Measurements from ENCODE around the gene B3GALNT2.

The B3GALNT2 gene

GRCh38 chr1:235417086-235417697, 87.1 kb downstream of the B3GALNT2 start (continued):
- TF ChIP-seq ZBTB8A (tag by site-specific recombination; IDR thresholded peaks at IDR 0.05) (no peak), ZNF776 (tag by site-specific recombination; IDR thresholded peaks at IDR 0.05; ENCODE audit: borderline replicate concordance) (no peak), ZNF843 (tag by site-specific recombination; IDR thresholded peaks at IDR 0.05) (no peak), ZBTB6 (tag by site-specific recombination; IDR thresholded peaks at IDR 0.05) (no peak), ZNF510 (tag by site-specific recombination; IDR thresholded peaks at IDR 0.05; ENCODE audit: insufficient replicate concordance) (no peak), ZNF23 (tag by site-specific recombination; IDR thresholded peaks at IDR 0.05; ENCODE audit: borderline replicate concordance) (no peak), PRDM4 (tag by site-specific recombination; IDR thresholded peaks at IDR 0.05) (no peak), BCL11B (tag by site-specific recombination; IDR thresholded peaks at IDR 0.05; ENCODE audit: low read depth) (no peak), ZNF341 (tag by site-specific recombination; IDR thresholded peaks at IDR 0.05; ENCODE audit: low read depth) (no peak), KLF9 (tag by site-specific recombination; IDR thresholded peaks at IDR 0.05; ENCODE audit: low read depth) (no peak), ZNF37A (tag by site-specific recombination; IDR thresholded peaks at IDR 0.05) (no peak), ZNF174 (tag by site-specific recombination; IDR thresholded peaks at IDR 0.05) (no peak), ZNF555 (tag by site-specific recombination; conservative IDR thresholded peaks at IDR 0.05) (no peak), ZNF221 (tag by site-specific recombination; IDR thresholded peaks at IDR 0.05; ENCODE audit: borderline replicate concordance) (no peak), PRDM1 (tag by site-specific recombination; IDR thresholded peaks at IDR 0.05) (no peak), ZBTB44 (tag by site-specific recombination; IDR thresholded peaks at IDR 0.05) (no peak), SP2 (tag by site-specific recombination; IDR thresholded peaks at IDR 0.05) (no peak), ZNF610 (tag by site-specific recombination; IDR thresholded peaks at IDR 0.05; ENCODE audit: borderline replicate concordance) (no peak), GFI1B (tag by site-specific recombination; IDR thresholded peaks at IDR 0.05) (no peak), KLF10 (tag by site-specific recombination; IDR thresholded peaks at IDR 0.05) (0 out of 2 replicates have a peak, but pooled peaks have one; percentile 27), ZBTB20 (tag by site-specific recombination; IDR thresholded peaks at IDR 0.05) (no peak), ZNF629 (tag by site-specific recombination; IDR thresholded peaks at IDR 0.05) (peak; percentile 84), CTCF (tag by site-specific recombination; IDR thresholded peaks at IDR 0.05) (peak; percentile 82)
- TF ChIP-seq, protein P1, sequence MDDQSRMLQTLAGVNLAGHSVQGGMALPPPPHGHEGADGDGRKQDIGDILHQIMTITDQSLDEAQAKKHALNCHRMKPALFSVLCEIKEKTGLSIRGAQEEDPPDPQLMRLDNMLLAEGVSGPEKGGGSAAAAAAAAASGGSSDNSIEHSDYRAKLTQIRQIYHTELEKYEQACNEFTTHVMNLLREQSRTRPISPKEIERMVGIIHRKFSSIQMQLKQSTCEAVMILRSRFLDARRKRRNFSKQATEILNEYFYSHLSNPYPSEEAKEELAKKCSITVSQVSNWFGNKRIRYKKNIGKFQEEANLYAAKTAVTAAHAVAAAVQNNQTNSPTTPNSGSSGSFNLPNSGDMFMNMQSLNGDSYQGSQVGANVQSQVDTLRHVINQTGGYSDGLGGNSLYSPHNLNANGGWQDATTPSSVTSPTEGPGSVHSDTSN (CRISPR knock-in tag; IDR thresholded peaks at IDR 0.05) = no peak
- TF ChIP-seq, protein P2, sequence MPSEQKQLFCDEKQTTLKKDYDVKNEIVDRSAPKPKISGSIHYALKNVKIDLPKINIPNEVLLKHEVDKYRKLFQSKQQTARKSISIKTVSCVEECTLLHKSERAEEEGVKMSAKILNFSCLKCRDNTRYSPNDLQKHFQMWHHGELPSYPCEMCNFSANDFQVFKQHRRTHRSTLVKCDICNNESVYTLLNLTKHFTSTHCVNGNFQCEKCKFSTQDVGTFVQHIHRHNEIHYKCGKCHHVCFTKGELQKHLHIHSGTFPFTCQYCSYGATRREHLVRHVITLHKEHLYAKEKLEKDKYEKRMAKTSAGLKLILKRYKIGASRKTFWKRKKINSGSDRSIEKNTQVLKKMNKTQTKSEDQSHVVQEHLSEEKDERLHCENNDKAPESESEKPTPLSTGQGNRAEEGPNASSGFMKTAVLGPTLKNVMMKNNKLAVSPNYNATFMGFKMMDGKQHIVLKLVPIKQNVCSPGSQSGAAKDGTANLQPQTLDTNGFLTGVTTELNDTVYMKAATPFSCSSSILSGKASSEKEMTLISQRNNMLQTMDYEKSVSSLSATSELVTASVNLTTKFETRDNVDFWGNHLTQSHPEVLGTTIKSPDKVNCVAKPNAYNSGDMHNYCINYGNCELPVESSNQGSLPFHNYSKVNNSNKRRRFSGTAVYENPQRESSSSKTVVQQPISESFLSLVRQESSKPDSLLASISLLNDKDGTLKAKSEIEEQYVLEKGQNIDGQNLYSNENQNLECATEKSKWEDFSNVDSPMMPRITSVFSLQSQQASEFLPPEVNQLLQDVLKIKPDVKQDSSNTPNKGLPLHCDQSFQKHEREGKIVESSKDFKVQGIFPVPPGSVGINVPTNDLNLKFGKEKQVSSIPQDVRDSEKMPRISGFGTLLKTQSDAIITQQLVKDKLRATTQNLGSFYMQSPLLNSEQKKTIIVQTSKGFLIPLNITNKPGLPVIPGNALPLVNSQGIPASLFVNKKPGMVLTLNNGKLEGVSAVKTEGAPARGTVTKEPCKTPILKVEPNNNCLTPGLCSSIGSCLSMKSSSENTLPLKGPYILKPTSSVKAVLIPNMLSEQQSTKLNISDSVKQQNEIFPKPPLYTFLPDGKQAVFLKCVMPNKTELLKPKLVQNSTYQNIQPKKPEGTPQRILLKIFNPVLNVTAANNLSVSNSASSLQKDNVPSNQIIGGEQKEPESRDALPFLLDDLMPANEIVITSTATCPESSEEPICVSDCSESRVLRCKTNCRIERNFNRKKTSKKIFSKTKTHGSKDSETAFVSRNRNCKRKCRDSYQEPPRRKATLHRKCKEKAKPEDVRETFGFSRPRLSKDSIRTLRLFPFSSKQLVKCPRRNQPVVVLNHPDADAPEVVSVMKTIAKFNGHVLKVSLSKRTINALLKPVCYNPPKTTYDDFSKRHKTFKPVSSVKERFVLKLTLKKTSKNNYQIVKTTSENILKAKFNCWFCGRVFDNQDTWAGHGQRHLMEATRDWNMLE (tag by site-specific recombination; conservative IDR thresholded peaks at IDR 0.05; ENCODE audit: low read depth) = no peak
- TF ChIP-seq, protein P3, sequence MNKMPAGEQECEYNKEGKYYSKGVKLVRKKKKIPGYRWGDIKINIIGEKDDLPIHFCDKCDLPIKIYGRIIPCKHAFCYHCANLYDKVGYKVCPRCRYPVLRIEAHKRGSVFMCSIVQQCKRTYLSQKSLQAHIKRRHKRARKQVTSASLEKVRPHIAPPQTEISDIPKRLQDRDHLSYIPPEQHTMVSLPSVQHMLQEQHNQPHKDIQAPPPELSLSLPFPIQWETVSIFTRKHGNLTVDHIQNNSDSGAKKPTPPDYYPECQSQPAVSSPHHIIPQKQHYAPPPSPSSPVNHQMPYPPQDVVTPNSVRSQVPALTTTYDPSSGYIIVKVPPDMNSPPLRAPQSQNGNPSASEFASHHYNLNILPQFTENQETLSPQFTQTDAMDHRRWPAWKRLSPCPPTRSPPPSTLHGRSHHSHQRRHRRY (tag by site-specific recombination; IDR thresholded peaks at IDR 0.05) = no peak
